Measurements from ENCODE around the gene PRLHR.

Gene PRLHR

DNA sequence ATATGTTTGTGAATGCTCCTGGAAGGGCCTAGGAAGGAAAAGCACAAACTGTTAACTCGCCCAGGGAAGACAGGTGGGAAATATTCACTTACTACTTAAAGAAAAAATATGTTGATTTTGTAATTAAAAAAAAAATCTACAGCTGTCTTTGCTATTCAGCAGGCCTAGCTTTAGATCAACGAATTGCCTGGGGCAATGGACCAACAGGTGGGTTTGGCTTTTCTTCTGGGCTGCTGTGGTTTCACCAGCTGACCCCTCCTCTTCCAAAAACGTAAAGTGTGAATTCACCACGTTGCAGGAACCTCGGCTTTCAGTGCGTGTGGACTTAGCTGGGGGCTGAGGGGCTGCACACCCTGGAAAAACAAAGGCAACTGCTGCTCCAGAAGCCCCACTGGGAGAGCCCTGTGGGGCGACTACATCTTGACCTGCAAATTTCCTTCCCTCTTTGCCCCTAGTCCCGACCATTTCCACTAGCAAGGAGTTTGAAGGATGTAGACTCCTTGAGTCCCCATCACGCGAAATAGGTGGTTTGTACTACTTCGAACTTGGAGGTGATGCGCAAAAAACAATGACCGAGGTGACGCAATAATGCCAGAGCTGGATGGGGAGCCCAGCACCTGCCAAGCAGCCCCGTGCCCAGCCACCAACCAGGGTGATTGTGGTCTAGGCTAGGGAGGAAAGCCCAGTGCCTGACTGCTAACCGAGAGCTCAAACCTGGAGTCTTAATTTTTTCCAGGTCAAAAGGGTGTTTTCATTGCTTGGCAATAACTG, 7.4 kb downstream of the PRLHR start:
- no peak for DNase-seq (ENCODE audit: low read depth in 3 of 3)

DNA sequence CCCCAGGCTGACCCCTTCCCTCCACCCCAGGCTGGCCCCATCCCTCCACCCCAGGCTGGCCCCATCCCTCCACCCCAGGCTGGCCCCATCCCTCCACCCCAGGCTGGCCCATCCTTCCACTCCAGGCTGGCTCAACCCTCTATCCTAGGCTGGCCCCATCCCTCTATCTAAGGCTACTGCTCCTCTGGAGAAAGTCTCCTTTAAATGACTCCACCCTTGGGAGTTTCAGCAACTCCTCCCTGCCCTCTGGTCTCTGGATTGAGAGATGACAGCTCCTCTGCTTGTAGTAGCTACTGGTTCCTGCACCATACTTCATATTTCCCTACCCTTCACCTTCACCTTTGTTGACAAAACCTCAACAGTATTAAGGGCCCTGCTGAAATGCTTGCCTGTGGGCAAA, 8.5 kb downstream of the PRLHR start:
- no peak for DNase-seq (ENCODE audit: low read depth in 3 of 3)

GRCh38 chr10:118585794-118586193, 9.7 kb downstream of the PRLHR start:
- no peak for DNase-seq (ENCODE audit: low read depth in 3 of 3)

DNA sequence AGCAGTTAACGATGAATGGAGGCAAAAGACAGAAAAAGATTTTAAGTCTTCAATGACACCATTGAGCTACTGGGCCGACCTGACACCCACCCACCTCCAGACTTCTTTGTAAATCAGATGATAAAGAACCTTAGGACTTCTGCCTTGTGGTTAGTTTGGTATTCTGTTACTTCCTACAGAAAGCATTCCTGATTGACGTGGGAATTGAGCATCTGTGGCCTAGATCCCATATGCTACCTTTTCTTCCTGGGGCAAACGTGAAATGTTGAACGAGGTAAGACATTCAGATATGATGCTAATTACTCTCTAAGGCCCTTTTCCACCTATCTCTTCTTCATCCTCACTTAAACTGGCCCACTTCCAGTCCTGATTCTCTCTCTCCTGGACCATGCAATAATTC, 10.2 kb downstream of the PRLHR start:
- DNase-seq (ENCODE audit: low read depth in 3 of 3), result no peak

- DNase-seq (ENCODE audit: low read depth in 3 of 3), result no peak
These were observed 11.1 kb downstream of the PRLHR start for GRCh38 chr10:118584181-118584954.

DNA sequence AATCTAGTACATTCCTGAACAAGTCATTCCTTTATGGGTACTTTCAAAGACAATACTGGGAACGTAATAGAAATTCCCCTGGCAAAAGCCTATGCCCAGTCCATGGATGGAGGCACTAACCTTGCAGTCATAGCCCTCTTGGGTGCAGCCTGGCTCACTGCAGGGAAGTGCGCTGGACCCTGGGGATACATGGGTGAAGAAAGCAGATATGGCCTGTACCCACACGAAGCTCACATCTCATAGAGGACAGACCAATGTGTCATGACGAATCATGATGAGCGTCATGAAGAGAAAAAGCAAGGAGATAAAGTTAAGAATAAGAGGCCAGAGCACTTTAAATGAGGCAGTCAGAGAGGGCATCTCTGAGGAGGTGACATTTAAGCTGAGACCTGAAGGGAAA, 11.8 kb downstream of the PRLHR start:
- DNase-seq (ENCODE audit: low read depth in 3 of 3), result no peak

GRCh38 chr10:118582511-118582910, 12.9 kb downstream of the PRLHR start:
- DNase-seq (ENCODE audit: low read depth in 3 of 3), result no peak

DNA sequence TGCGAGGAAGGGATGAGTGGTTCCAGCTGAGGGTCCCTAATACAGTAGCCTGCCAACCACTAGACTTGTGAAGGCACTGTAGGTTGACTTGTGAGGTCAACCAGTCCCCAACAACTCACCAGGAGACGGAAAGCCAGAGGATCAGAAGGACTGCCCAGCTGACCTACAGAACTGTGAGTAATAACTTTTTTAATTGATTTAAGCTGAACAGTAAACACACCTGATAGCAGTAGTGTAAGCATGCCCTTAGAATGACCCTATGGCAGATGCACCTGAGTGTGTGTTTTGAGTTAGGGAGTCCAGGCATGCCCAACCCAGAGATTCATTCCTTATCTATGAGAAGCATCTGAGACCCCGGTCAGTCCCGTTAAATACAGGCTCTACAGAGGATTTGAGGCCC, 14.1 kb downstream of the PRLHR start:
- DNase-seq (ENCODE audit: low read depth in 3 of 3), result no peak

GRCh38 chr10:118580702-118581101, 14.7 kb downstream of the PRLHR start:
- no peak for DNase-seq (ENCODE audit: low read depth in 3 of 3)

GRCh38 chr10:118573512-118573911, 21.9 kb downstream of the PRLHR start:
- no peak for DNase-seq (ENCODE audit: low read depth in 3 of 3)

DNA sequence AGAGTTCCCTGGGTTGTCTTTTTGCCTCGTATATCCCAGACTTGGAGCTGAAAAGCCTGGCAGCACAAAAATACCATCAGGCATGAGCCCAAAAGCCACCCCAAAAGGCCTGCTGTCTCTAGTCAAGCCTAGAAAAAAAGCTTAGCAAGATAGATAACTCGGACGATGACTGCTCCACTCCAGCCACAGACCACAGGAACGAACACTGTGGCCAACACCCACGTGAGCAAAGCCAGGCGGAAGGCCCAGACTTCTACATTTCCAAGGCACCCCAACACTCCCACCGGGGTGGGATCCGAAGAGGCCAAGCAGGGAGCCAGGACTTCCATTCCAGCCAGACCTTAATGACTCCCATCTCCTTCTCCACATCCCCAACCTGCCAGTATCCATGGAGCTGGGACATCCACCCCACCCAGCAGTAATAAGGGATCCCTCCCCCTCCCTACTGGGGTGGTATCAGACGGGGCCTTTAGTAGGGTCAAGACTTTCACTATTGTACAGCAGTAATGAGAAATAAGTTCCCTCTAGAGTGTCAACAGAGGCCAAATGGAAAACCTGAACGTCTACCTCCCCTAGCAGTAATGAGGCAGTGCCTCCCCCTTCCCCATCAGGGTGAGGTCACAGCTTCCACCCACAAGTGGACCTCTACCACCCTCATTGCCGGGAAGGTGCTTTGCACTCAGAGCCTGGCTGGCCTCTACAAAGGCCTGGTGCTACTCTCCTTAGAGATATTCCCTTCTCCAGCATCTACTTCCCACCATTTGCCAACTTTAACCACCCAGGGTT, 23.0 kb downstream of the PRLHR start:
- DNase-seq (ENCODE audit: low read depth in 3 of 3), result no peak

DNA sequence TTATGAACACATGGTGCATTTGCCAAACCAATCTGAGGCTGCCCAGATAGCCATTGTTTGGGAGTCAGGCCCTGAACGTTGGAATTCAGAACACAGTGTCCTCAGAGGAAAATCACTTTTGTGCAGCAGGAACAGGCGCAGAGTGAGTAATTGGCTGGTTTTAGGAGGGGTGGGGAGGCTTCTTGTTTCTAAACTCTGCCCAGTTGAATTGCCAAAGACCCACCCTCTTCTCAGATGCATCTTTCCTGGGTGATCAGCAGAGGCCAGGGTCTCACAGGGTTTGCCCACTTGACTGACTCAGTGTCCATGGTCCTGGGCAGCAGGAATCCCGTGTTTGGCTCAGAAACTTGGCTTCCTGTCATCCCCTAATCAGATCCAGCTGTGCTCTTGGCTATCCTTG, 24.3 kb downstream of the PRLHR start:
- DNase-seq (ENCODE audit: low read depth in 3 of 3), result no peak

GRCh38 chr10:118570591-118570990, 24.9 kb downstream of the PRLHR start:
- DNase-seq (ENCODE audit: low read depth in 3 of 3), result no peak

GRCh38 chr10:118569882-118570252, 25.6 kb downstream of the PRLHR start:
- DNase-seq (ENCODE audit: low read depth in 3 of 3), result no peak

DNA sequence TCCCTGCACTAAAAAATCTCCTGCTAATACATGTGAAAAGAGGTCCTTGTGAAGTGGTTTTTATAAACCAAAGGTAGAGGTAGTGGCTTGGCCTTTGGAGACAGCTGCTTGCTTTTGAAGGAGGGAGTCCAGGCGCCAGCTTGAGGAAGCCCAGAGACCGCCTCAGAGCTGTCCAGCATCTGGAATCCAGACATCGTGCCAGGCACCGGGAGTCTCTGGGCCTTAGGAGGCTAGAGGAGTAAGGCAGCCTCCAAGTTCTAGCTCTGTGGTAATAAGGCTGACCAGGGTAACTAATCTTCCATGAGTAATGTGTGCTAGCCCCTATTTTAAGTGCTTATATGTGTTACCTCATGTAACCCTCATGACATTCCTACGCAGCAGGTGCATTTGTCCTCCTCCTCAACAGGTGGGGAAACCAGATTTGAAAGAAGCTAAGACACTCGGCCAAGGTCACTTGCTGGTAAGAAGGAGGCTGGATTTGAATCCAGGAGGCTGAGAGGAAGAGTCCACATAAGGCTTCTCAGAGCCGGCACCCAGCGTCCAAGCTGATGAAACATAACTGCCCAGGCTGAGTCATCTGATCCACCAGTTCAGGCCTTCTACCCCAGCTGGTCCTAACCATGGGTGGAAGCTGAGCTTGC, 26.1 kb downstream of the PRLHR start:
- no peak for DNase-seq (ENCODE audit: low read depth in 3 of 3)

GRCh38 chr10:118568327-118568848, 27.1 kb downstream of the PRLHR start:
- peak; percentile 7 to 47 (median 17) for DNase-seq (ENCODE audit: low read depth in 3 of 3)

GRCh38 chr10:118567701-118568248, 27.7 kb downstream of the PRLHR start:
- DNase-seq (ENCODE audit: low read depth in 3 of 3), result no peak

DNA sequence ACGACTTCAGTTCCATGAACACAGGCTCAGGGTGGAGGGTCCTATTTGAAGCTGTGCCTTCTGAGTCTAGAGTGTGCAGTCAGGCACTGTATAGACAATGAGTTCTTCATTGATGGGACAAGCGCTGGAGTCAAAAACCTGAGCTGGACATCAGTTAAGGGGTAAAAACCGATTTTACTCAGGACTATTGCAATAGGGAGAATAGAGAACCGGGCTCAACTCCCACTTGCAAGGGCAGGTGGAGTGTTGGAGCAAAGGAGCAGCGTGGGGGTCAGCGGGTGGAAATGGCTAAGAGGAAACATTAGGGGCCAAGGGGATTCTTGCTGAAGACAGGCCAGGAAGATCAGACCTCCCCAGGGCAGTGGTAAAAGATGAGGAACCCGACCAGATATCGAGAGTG, 28.5 kb downstream of the PRLHR start:
- DNase-seq (ENCODE audit: low read depth in 3 of 3), result no peak

DNA sequence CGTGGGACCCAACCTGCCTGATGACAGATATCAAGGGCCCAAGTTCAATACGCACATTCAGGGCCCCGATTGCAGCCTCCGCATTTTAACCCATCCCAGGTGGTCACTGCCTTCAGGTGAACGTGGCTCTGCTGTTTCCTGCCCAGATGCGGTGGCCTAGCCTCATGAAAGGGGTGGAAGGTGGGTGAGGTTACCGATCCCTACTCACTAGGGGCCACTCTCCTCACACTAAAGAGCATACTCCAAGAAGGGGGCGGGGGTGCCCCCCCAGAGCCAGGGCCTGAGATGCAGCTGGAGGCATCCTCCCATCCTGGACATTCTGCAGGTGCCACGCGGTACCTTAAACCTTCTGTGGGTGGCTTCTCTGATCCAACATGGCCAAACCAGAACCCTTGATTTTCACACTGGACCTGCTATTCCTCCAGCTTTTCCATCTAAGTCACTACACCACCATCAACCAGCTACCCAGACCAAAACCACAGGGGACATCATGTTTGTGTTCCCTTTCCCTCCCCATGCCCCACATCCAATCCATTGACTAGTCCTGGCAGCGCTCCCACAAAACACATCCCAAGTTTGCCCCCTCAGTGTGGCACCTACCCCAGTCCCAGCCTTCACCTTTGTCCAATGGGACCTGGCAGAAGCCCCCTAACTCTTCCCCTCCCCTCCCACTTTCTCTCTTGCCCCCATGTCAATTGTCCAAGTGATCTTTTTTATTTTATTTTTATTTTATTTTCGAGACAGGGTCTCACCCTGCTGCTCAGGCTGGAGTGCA, 30.0 kb downstream of the PRLHR start:
- DNase-seq (ENCODE audit: low read depth in 3 of 3), result no peak

DNA sequence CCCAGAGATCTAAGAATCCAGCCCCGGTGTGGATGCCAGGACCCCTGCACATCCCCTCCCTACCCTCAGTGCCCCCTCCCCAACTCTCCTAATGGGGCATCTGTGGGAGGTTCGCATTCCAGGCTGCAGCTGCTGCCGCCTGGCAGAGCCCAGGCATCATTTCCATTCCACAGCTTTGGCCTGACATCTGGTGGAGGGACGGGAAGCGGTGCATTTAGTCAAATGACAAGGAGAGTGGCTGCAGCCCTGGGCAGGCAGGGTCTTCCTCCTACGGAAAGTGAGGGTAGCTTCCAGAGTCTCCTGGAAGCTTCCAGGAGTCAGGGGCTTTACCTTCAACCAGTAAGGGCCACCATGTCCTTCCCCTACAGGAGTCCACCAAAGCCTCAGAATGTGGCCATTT, 30.8 kb downstream of the PRLHR start:
- DNase-seq (ENCODE audit: low read depth in 3 of 3), result no peak

DNA sequence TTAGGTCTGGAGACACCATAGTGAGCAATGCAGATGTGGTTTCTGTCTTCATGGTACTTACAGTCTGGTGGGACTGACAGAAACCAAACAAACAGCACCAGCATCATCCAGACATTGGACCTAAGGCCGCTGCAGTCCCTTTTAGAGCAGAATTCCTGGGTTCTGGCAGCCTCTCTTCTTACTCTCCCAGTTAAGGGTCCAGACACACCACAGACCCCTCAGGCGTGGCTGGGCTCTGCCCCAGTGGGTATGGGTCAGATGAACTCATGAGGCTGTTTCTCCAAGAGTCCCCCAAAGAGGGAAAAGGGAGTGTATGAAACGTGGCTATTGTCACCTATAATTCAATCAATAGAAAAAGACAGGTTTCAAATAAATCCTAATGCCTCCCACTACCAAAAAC, 31.3 kb downstream of the PRLHR start:
- no peak for DNase-seq (ENCODE audit: low read depth in 3 of 3)
